Stimulated activated naive CD8-positive, alpha-beta T cell treated with anti-CD3 and anti-CD28 coated beads, Interleukin-15, amount 100 ng/mL, for 72 hours (primary cell): Measurements from ENCODE around the gene NKAIN2.

Experiments used
- ATAC-seq: fragments of 150-1000 bp; cut with Tn5 transposase; 2 replicates; pipeline ENCODE4 v1.10.0; 2021; ENCODE audit warnings: mild to moderate bottlenecking, moderate library complexity
- DNase-seq, 2 donors: peaks; one replicate each; pipeline ENCODE4 v3.0.0; 2021 to 2022
- H3K27ac Mint-ChIP-seq, 2 donors: one replicate each; pipeline ENCODE4 v1.8.0; 2022; ENCODE audit warnings: mild to moderate bottlenecking in 2 of 2, mixed read lengths in 2 of 2, moderate library complexity in 2 of 2
- H3K27me3 Mint-ChIP-seq: one replicate; pipeline ENCODE4 v1.8.0; 2022; ENCODE audit warnings: mixed read lengths
- H3K4me1 Mint-ChIP-seq: one replicate; pipeline ENCODE4 v1.8.0; 2022; ENCODE audit warnings: mild to moderate bottlenecking, mixed read lengths
- H3K4me3 Mint-ChIP-seq, 2 donors: one replicate each; pipeline ENCODE4 v1.8.0; 2022; ENCODE audit warnings: mild to moderate bottlenecking in 2 of 2, mixed read lengths in 2 of 2, moderate library complexity in 1 of 2
- H3K9me3 Mint-ChIP-seq, 2 donors: one replicate each; pipeline ENCODE4 v1.8.0; 2022; ENCODE audit warnings: mixed read lengths in 2 of 2

NKAIN2 gene

DNA sequence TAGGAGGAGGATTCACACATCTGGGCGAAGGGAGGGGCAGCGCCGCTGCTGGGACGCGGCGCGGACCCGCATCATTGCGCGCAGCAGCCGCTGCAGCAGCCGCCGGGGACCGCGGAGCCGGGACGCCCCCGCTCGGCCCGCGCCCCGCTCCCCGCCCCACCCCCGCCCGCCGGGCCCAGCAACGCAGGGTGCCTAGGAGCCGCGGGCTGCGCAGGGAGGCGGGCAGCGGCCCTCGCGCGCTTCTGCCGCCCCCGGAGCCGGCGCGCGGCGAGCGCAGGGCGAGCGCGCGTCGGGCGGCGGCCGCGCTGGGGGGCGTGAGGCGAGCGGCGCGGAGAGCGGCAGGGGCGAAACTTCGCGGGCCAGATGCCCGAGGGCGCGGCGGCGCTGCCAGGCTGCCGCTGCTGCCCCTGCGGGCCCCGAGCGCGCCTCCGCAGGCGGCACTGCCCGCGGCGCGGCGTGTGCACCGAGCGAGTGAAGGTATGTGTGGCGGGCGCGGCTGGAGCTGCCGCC, at the start of gene NKAIN2:
NKAIN2 (plus strand) TSS at position 362 of the 510 bp plus-strand sequence.
- peaks cover 14% of the 10 kb centered on the region for H3K4me1 Mint-ChIP-seq
- no peaks in the 10 kb centered on the region for H3K9me3 Mint-ChIP-seq
- H3K27ac Mint-ChIP-seq = no peak within 1 kb of the TSS
- peak within 1 kb of the TSS; percentile 69 to 84 for H3K4me3 Mint-ChIP-seq
- DNase-seq (peak in 1 of 2 donors; percentile 1), ATAC-seq (peak; percentile 46)
- peaks cover 43% of the 10 kb centered on the region for H3K27me3 Mint-ChIP-seq

DNA sequence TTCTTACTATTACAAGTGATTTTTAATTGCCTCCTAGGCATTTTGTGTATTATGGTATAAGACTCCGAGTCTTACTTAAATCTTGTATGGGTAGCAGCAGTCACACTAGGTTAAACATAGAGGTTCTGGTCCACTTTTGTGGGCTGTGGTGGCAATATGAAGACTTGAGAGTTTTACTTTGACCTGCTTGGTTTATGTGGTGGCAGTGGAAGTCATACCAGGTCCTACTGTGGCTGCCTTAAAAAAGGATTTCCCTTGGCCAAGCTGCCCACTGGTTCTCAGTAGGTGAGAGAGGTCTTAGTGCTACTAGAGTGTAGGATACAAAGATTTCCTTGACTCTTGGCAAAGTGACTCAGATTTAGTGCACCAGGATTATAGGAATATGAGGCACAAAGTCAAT, 44.2 kb upstream of the NKAIN2 start:
- H3K4me1 Mint-ChIP-seq = no peaks in the 10 kb centered on the region
- peaks cover 0 to 4% of the 10 kb centered on the region in 2 donors for H3K9me3 Mint-ChIP-seq
- ATAC-seq = no peak
- no peak for DNase-seq
- H3K27ac Mint-ChIP-seq = no peak overlapping the region
- H3K4me3 Mint-ChIP-seq = no peak overlapping the region
- no peaks in the 10 kb centered on the region for H3K27me3 Mint-ChIP-seq

DNA sequence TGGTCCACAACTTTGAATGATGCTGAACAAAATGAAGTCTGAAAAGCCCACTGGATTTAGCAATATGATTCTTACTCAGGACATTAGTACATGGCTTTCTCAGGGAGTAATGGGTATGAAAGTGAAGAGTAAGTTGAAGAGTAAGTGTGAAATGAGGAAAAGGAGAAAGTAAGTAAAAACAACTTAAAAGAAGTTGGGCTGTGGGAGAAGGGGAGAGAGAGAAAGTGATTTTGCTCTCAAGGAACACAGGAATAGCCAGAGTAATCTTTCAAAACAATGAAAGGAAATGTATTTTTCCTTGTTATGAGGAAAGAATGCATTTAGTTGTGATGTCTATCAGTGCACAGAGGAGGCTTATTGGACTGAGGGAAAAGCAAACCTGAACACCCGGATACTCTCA, 39.8 kb upstream of the NKAIN2 start:
- ATAC-seq (no peak), DNase-seq (no peak)
- Mint-ChIP-seq H3K9me3 (peaks cover 0 to 4% of the 10 kb centered on the region in 2 donors), H3K27ac (no peak overlapping the region), H3K4me3 (no peak overlapping the region), H3K4me1 (no peaks in the 10 kb centered on the region), H3K27me3 (no peaks in the 10 kb centered on the region)

DNA sequence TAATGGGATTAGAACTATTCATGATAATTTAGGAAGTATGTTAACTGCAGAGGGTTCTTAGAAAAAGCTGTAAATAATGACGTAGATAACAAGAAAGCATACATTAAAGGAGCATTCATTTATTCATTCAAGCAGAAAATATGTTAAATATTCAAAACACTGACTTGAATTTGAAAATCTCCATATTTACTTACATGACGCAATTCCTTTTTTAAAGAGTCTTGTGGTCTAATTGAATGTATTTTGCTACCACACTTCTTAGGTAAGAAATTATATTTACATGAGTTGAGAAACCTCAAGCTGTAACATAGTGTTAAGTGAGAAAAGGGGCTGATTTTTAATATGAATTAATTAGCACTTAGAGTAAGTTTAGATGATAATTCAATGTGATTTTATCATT, 38.9 kb upstream of the NKAIN2 start:
- ATAC-seq = no peak
- DNase-seq = no peak
- Mint-ChIP-seq H3K27me3 (no peaks in the 10 kb centered on the region), H3K27ac (no peak overlapping the region), H3K4me1 (no peaks in the 10 kb centered on the region), H3K9me3 (peaks cover 4% of the 10 kb centered on the region in 2 donors), H3K4me3 (no peak overlapping the region)

DNA sequence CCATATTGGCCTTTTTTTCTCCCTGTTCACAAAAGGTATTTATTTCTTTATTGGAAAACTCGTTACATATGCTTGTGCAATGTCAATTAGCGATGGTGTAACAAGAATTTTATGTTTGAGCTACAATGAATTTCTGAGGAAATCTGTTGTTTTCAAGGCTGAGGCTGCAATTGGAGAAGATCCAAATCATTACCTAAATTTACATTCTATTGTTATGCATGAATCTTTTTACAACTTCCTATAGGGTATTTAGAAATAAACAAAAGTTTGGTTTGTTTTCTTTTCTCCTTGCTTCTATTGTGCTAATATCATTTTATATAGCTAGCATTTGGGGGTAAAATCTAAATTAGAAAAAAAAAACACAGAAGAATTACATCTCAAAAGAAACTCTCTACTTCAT, 34.7 kb upstream of the NKAIN2 start:
- DNase-seq = no peak
- H3K4me1 Mint-ChIP-seq = no peaks in the 10 kb centered on the region
- ATAC-seq = no peak
- no peak overlapping the region for H3K4me3 Mint-ChIP-seq
- no peaks in the 10 kb centered on the region for H3K27me3 Mint-ChIP-seq
- peak overlapping the region in 1 of 2 donors; percentile 76 for H3K27ac Mint-ChIP-seq
- H3K9me3 Mint-ChIP-seq = peaks cover 0 to 8% of the 10 kb centered on the region in 2 donors

DNA sequence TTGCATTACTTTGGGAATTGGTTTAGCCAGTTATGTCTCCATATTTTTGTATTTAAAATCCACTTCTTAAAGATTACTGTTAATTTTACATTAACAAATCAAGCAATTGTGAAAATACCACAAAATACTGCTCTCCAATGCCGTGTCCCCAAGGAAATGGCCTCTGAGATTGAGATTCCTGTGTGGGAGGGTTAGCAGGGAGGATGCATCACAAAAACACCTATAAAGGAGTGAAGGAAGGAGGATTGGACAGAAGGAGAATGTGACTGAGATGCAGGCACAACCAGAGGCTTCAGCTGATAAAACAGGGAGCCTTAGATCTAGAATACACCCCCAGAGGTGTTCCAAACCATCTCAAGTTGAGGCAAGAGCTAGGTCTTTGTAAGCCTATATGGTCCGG, 34.2 kb upstream of the NKAIN2 start:
- no peaks in the 10 kb centered on the region for H3K27me3 Mint-ChIP-seq
- H3K9me3 Mint-ChIP-seq = peaks cover 0 to 8% of the 10 kb centered on the region in 2 donors

DNA sequence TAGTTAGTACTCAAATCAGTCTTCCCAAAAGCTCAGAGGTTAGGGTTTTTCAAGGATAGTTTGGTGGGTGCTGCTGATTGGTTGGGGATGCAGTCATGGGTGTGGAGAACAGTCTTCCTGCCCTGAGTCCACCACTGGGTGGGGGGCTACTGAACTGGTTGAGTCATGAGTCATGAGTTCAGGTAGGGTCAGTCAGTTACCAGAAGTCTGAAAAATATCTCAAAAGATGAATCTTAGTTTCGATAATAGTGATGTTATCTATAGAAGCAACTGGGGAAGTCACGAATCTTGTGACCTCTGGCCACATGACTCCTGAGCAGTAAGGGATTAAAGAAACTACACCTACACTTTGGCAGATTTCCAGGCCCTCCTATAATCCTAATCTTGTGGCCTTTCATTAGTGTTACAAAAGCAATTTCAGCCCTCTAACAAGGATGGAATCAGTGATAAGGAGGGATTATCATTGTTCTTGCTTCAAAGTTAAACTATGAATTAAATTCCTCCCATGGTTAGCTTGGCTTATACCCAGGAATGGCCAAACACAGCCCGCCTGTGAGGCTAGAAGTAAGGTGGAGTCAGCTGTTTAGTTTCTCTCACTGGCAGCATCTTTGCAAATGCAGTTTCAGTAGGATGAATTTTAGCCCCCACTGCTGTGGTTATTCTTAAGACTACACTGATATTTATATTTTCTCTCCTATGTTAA, 33.3 kb upstream of the NKAIN2 start:
- H3K9me3 Mint-ChIP-seq = peaks cover 0 to 8% of the 10 kb centered on the region in 2 donors
- no peaks in the 10 kb centered on the region for H3K4me1 Mint-ChIP-seq
- DNase-seq = no peak
- H3K27ac Mint-ChIP-seq = no peak overlapping the region
- no peak overlapping the region for H3K4me3 Mint-ChIP-seq
- no peaks in the 10 kb centered on the region for H3K27me3 Mint-ChIP-seq
- no peak for ATAC-seq

More for the DNA sequence above, 34.2 kb upstream of the NKAIN2 start:
- DNase-seq = no peak
- no peak for ATAC-seq
- Mint-ChIP-seq H3K27ac (no peak overlapping the region), H3K4me1 (no peaks in the 10 kb centered on the region), H3K4me3 (no peak overlapping the region)

DNA sequence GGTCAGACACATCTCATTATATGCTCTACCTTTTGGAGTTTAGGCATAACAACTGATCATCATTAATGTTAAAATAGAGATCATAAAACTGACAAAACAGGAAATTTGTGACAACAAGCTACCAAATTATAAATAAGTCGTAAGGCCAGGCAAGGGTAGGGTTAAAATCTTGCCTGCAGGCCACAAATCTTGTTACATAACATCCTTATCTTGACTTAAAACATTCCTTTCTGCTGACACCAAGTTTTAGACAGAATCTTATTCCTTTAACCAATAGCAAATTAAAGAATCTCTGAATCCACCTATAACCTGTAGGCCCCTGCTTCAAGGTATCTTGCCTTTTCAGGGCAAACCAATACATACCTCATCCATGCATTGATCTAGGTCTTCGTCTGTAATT, 32.5 kb upstream of the NKAIN2 start:
- ATAC-seq = no peak
- H3K9me3 Mint-ChIP-seq = peaks cover 0 to 8% of the 10 kb centered on the region in 2 donors

DNA sequence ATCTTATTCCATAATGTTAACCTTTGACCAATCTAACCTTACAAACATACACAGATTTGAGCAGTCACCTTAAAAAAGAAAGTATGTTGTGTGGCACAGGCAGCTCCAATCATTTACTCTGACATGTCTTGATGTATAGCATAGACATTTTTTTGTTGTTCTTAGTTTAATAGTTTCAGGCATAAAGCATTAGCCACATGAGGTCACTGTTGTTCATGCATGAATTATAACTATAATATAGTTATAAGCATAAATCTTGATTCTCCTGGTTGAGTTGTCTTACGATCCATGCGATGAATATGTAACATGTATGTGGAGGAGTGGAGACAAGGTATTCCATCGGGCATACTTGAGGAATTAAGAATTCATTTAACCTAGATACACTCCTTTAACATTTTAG, 26.1 kb upstream of the NKAIN2 start:
- Mint-ChIP-seq H3K27ac (no peak overlapping the region), H3K27me3 (no peaks in the 10 kb centered on the region), H3K4me3 (no peak overlapping the region), H3K4me1 (no peaks in the 10 kb centered on the region), H3K9me3 (no peaks in the 10 kb centered on the region)
- ATAC-seq = no peak
- DNase-seq = no peak

More for the DNA sequence above, 32.5 kb upstream of the NKAIN2 start:
- no peaks in the 10 kb centered on the region for H3K4me1 Mint-ChIP-seq
- DNase-seq = no peak
- H3K27me3 Mint-ChIP-seq = no peaks in the 10 kb centered on the region
- H3K4me3 Mint-ChIP-seq = no peak overlapping the region
- no peak overlapping the region for H3K27ac Mint-ChIP-seq

DNA sequence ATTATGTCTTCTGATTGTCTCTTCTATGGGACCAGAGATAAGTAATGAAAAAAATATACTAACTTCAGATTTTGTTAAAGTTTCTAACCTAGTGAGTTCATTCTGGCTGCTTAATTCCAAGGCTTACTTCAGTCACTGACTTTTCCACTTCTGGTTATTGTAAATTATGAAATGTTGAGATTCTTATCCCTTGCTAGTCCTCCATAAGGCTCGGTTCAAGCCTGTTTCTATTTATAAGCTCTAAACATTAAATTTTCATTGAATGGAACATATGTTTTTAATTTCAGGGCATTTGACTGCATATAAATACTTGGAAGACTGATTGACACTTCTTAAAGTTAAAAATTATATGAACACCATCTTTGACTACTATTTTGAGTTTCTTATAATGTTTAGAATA, 23.6 kb upstream of the NKAIN2 start:
- Mint-ChIP-seq H3K4me3 (no peak overlapping the region), H3K27ac (no peak overlapping the region), H3K4me1 (no peaks in the 10 kb centered on the region), H3K27me3 (no peaks in the 10 kb centered on the region), H3K9me3 (no peaks in the 10 kb centered on the region)
- DNase-seq (no peak), ATAC-seq (no peak)

DNA sequence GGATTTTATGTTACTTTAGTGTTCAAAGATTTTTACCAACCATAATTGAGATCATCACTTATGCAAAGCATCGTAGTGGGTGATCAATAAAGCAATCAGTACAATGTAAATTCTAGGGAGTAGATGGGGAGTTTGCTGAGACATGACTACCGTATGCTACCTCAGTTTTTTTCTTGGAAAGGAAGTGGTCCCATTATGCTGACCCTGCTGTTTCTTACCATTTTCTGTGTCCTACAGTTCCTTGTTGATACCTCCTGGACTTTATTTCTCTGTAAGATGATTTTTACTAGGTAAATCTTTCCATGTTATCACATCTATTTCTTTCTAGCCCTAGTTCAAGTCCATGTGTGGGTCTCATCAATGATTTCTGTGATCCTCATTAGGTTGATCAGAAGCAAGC, 19.3 kb upstream of the NKAIN2 start:
- Mint-ChIP-seq H3K4me1 (no peaks in the 10 kb centered on the region), H3K9me3 (no peaks in the 10 kb centered on the region), H3K27ac (no peak overlapping the region), H3K27me3 (peaks cover 3% of the 10 kb centered on the region), H3K4me3 (no peak overlapping the region)
- ATAC-seq (no peak), DNase-seq (no peak)

DNA sequence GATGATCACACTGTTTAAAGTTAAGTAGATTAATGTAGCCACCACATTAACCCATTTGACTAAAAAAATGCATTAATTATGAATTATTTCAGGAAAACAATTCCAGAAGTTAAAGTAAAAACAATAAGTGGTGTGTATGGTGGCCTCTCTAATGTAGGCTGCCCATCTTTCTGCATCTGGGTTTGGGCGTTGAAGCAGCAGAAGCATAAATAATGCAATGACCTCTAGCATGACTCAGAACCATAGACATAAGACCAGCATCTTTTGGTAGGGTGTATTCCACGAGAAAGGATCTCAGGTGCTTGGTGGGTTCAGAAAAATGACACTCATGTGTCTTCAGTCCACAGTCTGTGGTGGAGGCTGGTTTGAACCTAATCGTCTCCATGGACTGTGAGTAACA, 18.6 kb upstream of the NKAIN2 start:
- H3K4me3 Mint-ChIP-seq = no peak overlapping the region
- H3K4me1 Mint-ChIP-seq = no peaks in the 10 kb centered on the region
- no peak overlapping the region for H3K27ac Mint-ChIP-seq
- H3K27me3 Mint-ChIP-seq = peaks cover 10% of the 10 kb centered on the region
- H3K9me3 Mint-ChIP-seq = no peaks in the 10 kb centered on the region
- no peak for ATAC-seq
- DNase-seq = no peak

DNA sequence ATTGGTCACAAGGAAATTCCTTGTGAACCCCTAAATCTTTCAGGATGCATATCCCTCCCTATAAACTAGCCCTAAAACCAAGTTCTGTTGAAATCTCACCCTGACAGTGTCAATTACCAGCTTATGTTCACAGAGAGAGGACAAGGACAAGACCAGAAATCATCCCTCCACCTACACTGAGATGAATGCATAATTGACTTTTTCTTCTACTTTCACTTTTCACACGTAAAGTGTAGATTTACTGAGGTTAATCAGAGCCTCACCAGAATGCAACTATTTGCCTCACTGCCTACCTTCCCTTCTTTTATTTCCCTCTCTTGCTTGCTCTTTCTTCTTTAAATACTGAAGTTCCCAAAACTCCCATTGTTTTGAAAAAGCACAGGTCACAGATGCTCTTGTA, 15.3 kb upstream of the NKAIN2 start:
- Mint-ChIP-seq H3K4me3 (no peak overlapping the region), H3K27me3 (peaks cover 10% of the 10 kb centered on the region), H3K9me3 (no peaks in the 10 kb centered on the region), H3K4me1 (no peaks in the 10 kb centered on the region), H3K27ac (no peak overlapping the region)
- ATAC-seq (no peak), DNase-seq (no peak)

DNA sequence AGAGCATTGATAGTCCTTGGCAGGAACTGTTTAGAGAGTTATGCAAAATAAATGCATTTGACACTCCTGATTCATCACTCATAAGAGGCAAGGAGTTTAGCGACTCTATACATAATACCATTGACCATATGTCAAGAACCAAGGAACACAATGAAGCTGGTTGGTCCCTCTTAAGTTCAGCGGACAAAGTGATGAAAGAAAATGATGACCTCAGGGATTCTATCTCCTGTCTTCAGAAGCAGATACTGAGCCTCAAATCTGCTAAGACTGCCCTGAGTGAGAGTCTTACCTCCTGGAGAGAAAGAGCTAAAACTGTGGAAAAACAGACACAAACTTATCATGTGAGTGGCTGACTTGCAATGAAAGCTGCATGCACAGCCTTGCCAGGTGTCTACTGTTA, 9.5 kb upstream of the NKAIN2 start:
- Mint-ChIP-seq H3K9me3 (peaks cover 0 to 8% of the 10 kb centered on the region in 2 donors), H3K27me3 (peaks cover 8% of the 10 kb centered on the region), H3K4me1 (no peaks in the 10 kb centered on the region), H3K4me3 (no peak overlapping the region), H3K27ac (no peak overlapping the region)
- DNase-seq (no peak), ATAC-seq (no peak)

DNA sequence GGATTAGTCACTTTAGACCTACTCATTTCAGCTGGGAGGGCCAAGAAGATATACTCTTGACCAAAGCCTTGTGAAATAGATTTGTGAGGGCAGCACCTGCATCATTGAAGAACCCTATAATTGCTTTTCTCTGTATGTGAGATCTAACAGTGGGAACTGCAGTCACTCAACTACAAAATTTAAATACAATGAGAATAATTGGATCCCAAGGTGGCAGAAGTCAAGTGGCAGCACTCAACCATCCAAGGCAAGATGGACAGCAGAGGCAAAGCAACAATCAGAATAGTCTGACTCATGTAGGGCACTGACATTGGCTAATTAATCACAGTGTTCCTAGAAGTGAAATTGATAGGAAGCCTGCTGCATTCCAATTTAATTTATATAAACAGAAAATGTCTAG, 8.9 kb upstream of the NKAIN2 start:
- H3K9me3 Mint-ChIP-seq = peaks cover 0 to 8% of the 10 kb centered on the region in 2 donors
- no peak for ATAC-seq

DNA sequence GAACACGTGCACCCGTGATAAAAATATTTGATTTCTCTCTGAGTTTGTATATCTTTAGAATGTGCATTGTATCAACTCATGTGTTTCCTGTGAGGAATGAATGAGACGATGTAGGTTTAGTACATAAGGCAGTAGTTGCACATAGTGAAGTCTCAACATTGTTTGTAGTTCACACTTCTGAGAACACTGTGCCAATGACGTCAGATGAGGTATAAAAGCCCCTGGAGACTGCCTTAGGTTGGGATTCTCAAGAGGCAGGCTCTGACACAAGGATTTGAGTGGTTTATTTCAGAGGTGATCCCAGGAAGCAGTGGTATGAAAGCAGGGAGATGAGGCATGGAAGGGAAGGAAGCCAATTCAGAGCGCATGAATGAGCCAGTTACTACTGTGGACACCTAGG, 2.6 kb upstream of the NKAIN2 start:
- Mint-ChIP-seq H3K27me3 (peaks cover 43% of the 10 kb centered on the region), H3K4me3 (no peak overlapping the region), H3K9me3 (peaks cover 0 to 8% of the 10 kb centered on the region in 2 donors), H3K4me1 (peaks cover 14% of the 10 kb centered on the region), H3K27ac (no peak overlapping the region)
- no peak for ATAC-seq
- DNase-seq = no peak

More for the DNA sequence above, 8.9 kb upstream of the NKAIN2 start:
- H3K4me1 Mint-ChIP-seq = no peaks in the 10 kb centered on the region
- H3K27ac Mint-ChIP-seq = no peak overlapping the region
- no peak overlapping the region for H3K4me3 Mint-ChIP-seq
- DNase-seq = no peak
- H3K27me3 Mint-ChIP-seq = peaks cover 2% of the 10 kb centered on the region

DNA sequence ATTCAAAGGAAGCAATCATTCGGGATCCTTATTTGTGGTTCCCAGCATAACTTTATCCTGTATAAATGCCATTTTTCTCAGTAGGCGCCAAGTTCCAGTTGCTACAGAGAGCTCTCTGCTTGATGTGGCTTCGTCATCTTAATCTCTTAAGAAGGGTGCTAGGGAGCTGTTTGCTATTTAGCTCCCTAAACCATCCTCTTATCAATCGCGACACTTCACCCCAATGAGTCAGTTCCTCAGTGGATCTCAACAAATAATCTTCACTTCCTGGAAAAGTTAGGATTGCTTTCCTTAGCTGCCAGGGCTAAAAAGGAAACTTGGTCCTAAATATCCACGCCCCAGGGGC, 1.3 kb upstream of the NKAIN2 start:
- peaks cover 14% of the 10 kb centered on the region for H3K4me1 Mint-ChIP-seq
- ATAC-seq = peak; percentile 27
- peaks cover 43% of the 10 kb centered on the region for H3K27me3 Mint-ChIP-seq
- H3K4me3 Mint-ChIP-seq = no peak overlapping the region
- no peak overlapping the region for H3K27ac Mint-ChIP-seq
- no peak for DNase-seq
- H3K9me3 Mint-ChIP-seq = peaks cover 0 to 2% of the 10 kb centered on the region in 2 donors
